A549 (cell line): ENCODE measurements around the gene TSPEAR.

Source experiments
- JUN ChIP-seq, 2 experiments: fragments of >200 bp; sonication (Bioruptor Twin); formaldehyde crosslinking; IDR thresholded peaks; 2 replicates in 1 of 2; 3 replicates in 1 of 2; pipeline ENCODE4 v1.6.1; 2016 to 2017
- KDM1A ChIP-seq: fragments of 200-600 bp; sonication (generic); IDR thresholded peaks from 2 replicates; pipeline ENCODE4 v1.6.1; 2016; ENCODE audit warnings: low read depth, mild to moderate bottlenecking
- MAZ ChIP-seq: fragments of 150-350 bp; IDR thresholded peaks from 2 replicates; pipeline ENCODE4 v1.6.1; 2014; ENCODE audit warnings: antibody characterized with exemption, low read depth, low read length, borderline replicate concordance
- TF ChIP-seq, protein P1 (sequence below): fragments of >200 bp; sonication (Bioruptor Twin); formaldehyde crosslinking; IDR thresholded peaks from 3 replicates; pipeline ENCODE4 v1.5.1; 2016

DNA sequence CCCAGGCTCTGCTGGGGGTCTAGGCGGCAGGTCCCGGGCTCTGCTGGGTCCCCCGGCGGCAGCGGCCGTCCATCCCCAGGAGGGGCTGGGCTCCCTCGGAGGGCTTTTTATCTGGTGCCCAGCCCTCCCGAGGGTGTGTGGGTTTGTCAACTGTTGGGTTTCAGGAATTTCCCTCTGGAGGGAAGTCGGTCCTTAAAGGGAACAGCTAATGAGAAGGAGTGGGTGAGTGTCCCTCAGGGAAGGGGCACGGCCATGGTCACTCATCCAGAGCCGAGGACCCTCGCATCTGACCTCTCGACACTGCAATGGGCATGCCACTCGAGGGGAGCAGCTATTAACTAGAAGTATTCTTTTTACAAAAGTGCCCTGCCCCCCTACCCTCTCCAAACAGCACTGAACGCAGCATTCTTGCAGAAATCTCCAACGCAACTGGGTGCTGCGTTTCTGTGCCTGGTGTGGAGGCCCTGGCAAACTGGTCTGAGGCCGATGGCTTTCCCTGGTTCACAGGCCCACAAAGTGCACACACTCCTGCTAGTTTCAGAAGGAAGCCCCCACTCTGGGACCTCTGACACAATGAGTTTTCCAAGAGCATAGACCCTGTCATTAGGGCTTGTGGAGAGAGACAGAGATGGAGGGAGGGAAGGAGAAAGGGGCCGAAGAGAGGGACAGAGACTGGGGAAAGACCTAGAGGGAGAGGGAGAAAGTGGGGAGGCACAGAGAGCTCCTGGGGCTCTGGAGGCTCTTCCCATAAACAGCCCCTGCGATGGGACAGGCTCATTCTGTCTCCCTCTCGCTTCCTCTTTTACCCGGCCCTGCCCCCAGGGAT is 1.0 kb upstream of the TSPEAR start:
- TF ChIP-seq KDM1A (no peak), JUN (IDR thresholded peaks at IDR 0.05) (no peak), MAZ (no peak)
- TF ChIP-seq, protein P1, sequence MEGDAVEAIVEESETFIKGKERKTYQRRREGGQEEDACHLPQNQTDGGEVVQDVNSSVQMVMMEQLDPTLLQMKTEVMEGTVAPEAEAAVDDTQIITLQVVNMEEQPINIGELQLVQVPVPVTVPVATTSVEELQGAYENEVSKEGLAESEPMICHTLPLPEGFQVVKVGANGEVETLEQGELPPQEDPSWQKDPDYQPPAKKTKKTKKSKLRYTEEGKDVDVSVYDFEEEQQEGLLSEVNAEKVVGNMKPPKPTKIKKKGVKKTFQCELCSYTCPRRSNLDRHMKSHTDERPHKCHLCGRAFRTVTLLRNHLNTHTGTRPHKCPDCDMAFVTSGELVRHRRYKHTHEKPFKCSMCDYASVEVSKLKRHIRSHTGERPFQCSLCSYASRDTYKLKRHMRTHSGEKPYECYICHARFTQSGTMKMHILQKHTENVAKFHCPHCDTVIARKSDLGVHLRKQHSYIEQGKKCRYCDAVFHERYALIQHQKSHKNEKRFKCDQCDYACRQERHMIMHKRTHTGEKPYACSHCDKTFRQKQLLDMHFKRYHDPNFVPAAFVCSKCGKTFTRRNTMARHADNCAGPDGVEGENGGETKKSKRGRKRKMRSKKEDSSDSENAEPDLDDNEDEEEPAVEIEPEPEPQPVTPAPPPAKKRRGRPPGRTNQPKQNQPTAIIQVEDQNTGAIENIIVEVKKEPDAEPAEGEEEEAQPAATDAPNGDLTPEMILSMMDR: no peak
